Amniotic stem cell (primary cell): ENCODE measurements around the gene B4GALT5.

Source experiments
- DNase-seq: peaks from one replicate; lab custom pipeline; 2025; lab: John Stamatoyannopoulos, UW

Gene B4GALT5

GRCh38 chr20:49700411-49701185, 13.1 kb downstream of the B4GALT5 start:
- no peak for DNase-seq

GRCh38 chr20:49699200-49699992, 14.3 kb downstream of the B4GALT5 start:
- peak; percentile 56 for DNase-seq

- DNase-seq: no peak
These were observed 15.2 kb downstream of the B4GALT5 start for GRCh38 chr20:49698477-49698876.

- no peak for DNase-seq
These were observed 16.6 kb downstream of the B4GALT5 start for GRCh38 chr20:49697071-49697470.

DNA sequence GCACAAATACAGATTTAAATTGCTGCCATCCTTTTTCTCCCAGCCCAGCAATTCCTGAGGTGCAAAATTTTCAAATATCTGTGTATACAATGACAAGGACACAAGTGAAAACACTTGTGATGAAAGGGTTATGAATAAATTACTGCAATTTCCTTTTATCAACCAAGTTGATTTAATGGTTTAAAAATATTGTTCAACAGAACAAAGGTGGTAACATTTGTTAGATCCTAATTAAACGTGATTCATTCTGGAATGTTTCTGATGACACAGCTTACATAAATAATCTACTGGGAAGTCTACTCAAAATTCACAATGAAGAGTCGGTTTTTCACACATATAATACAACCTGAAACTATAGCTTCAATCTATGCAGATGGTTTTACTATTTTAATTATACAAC, 17.1 kb downstream of the B4GALT5 start:
- no peak for DNase-seq

- DNase-seq: no peak
These were observed 17.8 kb downstream of the B4GALT5 start for GRCh38 chr20:49695830-49696229.

GRCh38 chr20:49694450-49695071, 19.1 kb downstream of the B4GALT5 start:
- DNase-seq: no peak

- DNase-seq: no peak
These were observed 20.1 kb downstream of the B4GALT5 start for GRCh38 chr20:49693435-49694171.

GRCh38 chr20:49692941-49693340, 20.7 kb downstream of the B4GALT5 start:
- DNase-seq: no peak

DNA sequence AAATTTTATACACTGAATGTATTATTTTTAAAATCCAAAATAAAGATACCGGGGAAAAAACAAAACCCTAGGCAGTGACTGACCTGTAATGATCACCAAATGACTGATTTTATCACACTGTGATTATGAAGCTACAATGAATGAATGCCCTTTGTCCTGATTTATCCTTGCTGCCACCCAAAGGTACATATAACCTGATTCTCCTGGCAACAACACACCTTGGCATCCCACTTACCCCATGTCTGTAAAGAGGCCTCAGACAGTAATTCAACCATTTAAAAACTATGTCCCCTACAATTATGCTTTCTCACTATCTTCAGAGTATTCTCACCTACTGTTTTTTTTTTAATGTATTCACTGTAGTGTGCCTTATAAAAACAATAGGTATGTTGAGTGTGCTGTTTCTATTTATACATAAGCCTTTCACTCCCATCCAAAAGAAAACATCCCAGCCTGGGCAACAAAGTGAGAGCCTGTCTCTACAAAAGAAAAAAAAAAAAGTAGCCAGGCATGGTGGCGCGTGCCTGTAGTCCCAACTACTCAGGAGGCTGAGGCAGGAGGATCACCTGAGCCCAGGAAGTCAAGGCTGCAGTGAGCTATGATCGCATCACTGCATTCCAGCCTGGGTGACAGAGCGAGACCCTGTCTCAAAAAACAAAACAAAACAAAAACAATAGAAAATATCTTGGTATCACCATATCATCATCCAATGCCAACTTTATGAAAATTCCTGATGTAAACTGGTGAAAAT, 21.7 kb downstream of the B4GALT5 start:
- DNase-seq: no peak

GRCh38 chr20:49690899-49691620, 22.6 kb downstream of the B4GALT5 start:
- DNase-seq: no peak

GRCh38 chr20:49687595-49688567, 25.8 kb downstream of the B4GALT5 start:
- no peak for DNase-seq

GRCh38 chr20:49685809-49686208, 27.9 kb downstream of the B4GALT5 start:
- DNase-seq: no peak

- no peak for DNase-seq
These were observed 28.5 kb downstream of the B4GALT5 start for GRCh38 chr20:49685161-49685601.

DNA sequence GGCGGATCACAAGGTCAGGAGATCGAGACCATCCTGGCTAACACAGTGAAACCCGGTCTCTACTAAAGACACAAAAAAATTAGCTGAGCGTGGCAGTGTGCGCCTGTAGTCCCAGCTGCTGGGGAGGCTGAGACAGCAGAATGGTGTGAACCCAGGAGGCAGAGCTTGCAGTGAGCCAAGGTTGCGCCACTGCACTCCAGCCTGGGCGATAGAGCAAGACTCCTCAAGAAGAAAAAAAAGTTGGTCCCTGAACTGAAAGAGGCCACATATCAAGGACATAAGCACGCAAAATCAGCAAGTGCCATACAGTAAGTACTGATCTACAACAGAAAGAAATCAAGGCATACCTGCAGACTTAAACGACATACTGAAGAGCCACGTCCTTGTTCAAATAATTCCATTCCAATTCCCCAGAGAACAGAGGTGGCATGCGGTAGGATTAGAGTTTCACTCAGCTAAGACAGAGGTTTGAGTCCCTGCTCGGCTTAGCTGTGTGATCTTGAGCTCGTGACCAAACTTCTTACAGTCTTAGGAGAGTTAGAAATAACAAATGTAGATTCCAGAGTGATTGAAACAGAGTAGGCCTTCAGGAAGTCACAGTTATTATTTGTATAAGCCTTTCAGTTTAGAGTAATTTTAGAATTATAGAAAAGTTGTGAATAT, 29.2 kb downstream of the B4GALT5 start:
- no peak for DNase-seq

DNA sequence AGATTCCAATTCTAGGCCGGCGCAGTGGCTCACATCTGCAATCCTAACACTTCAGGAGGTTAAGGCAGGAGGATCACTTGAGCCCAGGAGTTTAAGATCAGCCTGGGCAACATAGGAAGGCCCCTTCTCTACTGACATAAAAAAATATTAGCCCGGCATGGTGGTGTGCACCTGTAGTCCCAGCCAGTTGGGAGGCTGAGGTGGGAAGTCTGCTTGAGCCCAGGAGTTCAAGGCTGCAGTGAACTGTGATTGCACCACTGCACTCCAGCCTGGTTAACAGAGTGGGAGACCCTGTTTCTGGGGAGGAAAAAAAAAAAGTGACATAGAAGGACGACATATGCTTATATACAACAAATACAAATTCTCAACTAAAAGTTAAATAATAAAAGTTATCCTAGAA, 30.9 kb downstream of the B4GALT5 start:
- no peak for DNase-seq

- DNase-seq: no peak
These were observed 31.4 kb downstream of the B4GALT5 start for GRCh38 chr20:49682278-49682677.

- no peak for DNase-seq
These were observed 31.8 kb downstream of the B4GALT5 start for GRCh38 chr20:49681850-49682216.

- no peak for DNase-seq
These were observed 33.2 kb downstream of the B4GALT5 start for GRCh38 chr20:49680484-49680883.
